ENCODE measurements around the gene RUBCN.
"Not testable (repeated sequence)": the region's sequence is repeated elsewhere in the genome, so short reads cannot be mapped to it uniquely, and the experiment has no call there.

- TF ChIP-seq CTCF (IDR thresholded peaks at IDR 0.05 in 2 of 3, conservative IDR thresholded peaks at IDR 0.05 in 1 of 3; ENCODE audit: control insufficient read depth in 2 of 3, extremely low read depth in 1 of 3, insufficient read depth in 1 of 3, low read depth in 3 of 3, low read length in 3 of 3); POLR2A (IDR thresholded peaks at IDR 0.05; ENCODE audit: low read depth, low read length): not testable (repeated sequence)
Observed at GRCh38 chr3:197730770-197731169, 5.9 kb downstream of the RUBCN start.

Data from GM12878 (cell line).